ENCODE results near the gene HIGD1C. TPM values are rescaled to one million over a fixed set of nuclear protein-coding genes. Genes with fewer than 3 reads are reported as not detected.

The HIGD1C gene
- total RNA-seq, 1 experiment from 2014 or later: not detected

GRCh38 chr12:50991291-50991690 lies 38.9 kb downstream of the HIGD1C start:
- no peak overlapping the region for H4K8ac ChIP-seq (replicated peaks; ENCODE audit: insufficient read length, low read depth, low read length)
- no peaks in the 10 kb centered on the region for H3K23me2 ChIP-seq (ENCODE audit: insufficient read length, low read depth, low read length, poor library complexity, severe bottlenecking)
- no peak overlapping the region for H3K56ac ChIP-seq (ENCODE audit: insufficient read length, low read depth, low read length)
- no peaks in the 10 kb centered on the region for H3K79me2 ChIP-seq (ENCODE audit: insufficient read depth, low read length)
- no peak overlapping the region for H3K18ac ChIP-seq (ENCODE audit: insufficient read length, low read depth, low read length)
- no peaks in the 10 kb centered on the region for H3K27me3 Mint-ChIP-seq (ENCODE audit: low read depth)
- no peaks in the 10 kb centered on the region for H3K79me1 ChIP-seq (ENCODE audit: insufficient read depth, low read depth, low read length, poor library complexity, severe bottlenecking)
- H3K9me3 ChIP-seq (ENCODE audit: control insufficient read depth, low read depth, low read length): no peaks in the 10 kb centered on the region
- H3K14ac ChIP-seq (ENCODE audit: insufficient read depth, low read length): no peak overlapping the region
- no peaks in the 10 kb centered on the region for H3K4me1 ChIP-seq (ENCODE audit: insufficient read depth, low read length)
- H3T11ph ChIP-seq (ENCODE audit: low read length): no peak overlapping the region
- H4K20me1 ChIP-seq (ENCODE audit: control insufficient read depth, insufficient read depth, insufficient read length): no peaks in the 10 kb centered on the region
- H3K27ac Mint-ChIP-seq: no peak overlapping the region
- H2BK12ac ChIP-seq (ENCODE audit: insufficient read length, low read depth, low read length): no peak overlapping the region
- H4K91ac ChIP-seq (ENCODE audit: insufficient read length, low read depth, low read length): no peak overlapping the region
- H3K27me3 ChIP-seq (ENCODE audit: insufficient read depth, low read length): no peaks in the 10 kb centered on the region
- no peak overlapping the region for H2BK5ac ChIP-seq (ENCODE audit: insufficient read length, low read length)
- H3K4me2 ChIP-seq (ENCODE audit: insufficient read depth, insufficient read length, low read length): no peak overlapping the region
- no peak overlapping the region for H2BK20ac ChIP-seq (ENCODE audit: low read depth, low read length, poor library complexity, severe bottlenecking)
- no peak overlapping the region for H2BK15ac ChIP-seq (ENCODE audit: low read depth, low read length)
- peaks cover 0 to 5% of the 10 kb centered on the region in 2 experiments; a peak in 2 of 4 replicates for H3K4me1 Mint-ChIP-seq
- no peak overlapping the region for H4K5ac ChIP-seq (ENCODE audit: insufficient read length, low read depth, low read length)
- no peak overlapping the region for H2AK5ac ChIP-seq (ENCODE audit: insufficient read length, low read length)
- WGBS (ENCODE audit: extremely low coverage, insufficient read length, low lambda C conversion rate): no CpG with 5 or more reads among the region's 6 CpGs
- H3K9ac ChIP-seq (ENCODE audit: extremely low read depth, insufficient read length, low read length): no peak overlapping the region
- no peak for TF ChIP-seq CTCF (conservative IDR thresholded peaks at IDR 0.05)
- H3K4me3 Mint-ChIP-seq: no peak overlapping the region
- H3K4ac ChIP-seq (ENCODE audit: low read depth, low read length): no peak overlapping the region
- peaks cover 24 to 68% (median 54%) of the 10 kb centered on the region in 3 experiments; a peak in 6 of 7 replicates for H3K36me3 Mint-ChIP-seq (ENCODE audit: insufficient read depth in 1 of 3, low read depth in 3 of 3)
- H2AFZ ChIP-seq (ENCODE audit: low read length): no peak overlapping the region
- H3K23ac ChIP-seq (ENCODE audit: insufficient read length, low read depth, low read length): no peak overlapping the region
- DNase-seq: no peak
- no peak overlapping the region for H3K27ac ChIP-seq (ENCODE audit: insufficient read length, low read depth, low read length)
- no peaks in the 10 kb centered on the region for H3K9me3 Mint-ChIP-seq
- no peak overlapping the region for H2BK120ac ChIP-seq (ENCODE audit: low read depth, low read length, poor library complexity, severe bottlenecking)

All from H9 (cell line).